ENCODE measurements around the gene SCN5A. TPM values are rescaled to one million over a fixed set of nuclear protein-coding genes. Genes with fewer than 3 reads are reported as not detected.

The SCN5A gene
- polyA plus RNA-seq, 1 of the 3 experiments (the other 2 are of a cell fraction), result 0.18 TPM

DNA sequence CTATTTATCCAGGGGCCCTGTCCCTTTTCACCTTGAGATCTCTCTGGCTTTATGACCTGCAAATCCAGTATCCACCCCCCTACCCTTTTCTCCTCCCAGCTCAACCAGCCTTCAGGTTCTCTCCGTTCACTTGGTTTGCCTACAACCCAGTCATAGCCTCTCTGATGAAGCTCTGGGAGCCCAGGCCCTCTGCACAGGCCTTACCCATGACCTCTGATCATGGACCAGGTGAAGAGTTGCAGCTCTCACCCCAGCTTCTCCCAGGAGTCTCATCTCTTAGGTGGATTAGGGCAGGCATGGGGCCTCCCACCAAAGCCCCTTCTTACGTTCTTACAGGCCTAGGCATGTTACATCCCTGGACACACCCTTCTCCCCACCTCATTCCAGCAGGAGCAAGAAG, 93.6 kb downstream of the SCN5A start:
- no peaks in the 10 kb centered on the region for H3K79me2 ChIP-seq (ENCODE audit: insufficient read depth)
- POLR2A ChIA-PET, result no interaction called here
- no peaks in the 10 kb centered on the region; a peak in 1 of 4 replicates for H3K4me1 ChIP-seq (ENCODE audit: control insufficient read depth in 1 of 2, insufficient read depth in 2 of 2, low read depth in 1 of 2, low read length in 1 of 2)
- H3K36me3 ChIP-seq (replicated peaks in 1 of 2; ENCODE audit: control insufficient read depth in 1 of 2, insufficient read depth in 2 of 2, low read length in 1 of 2), result no peaks in the 10 kb centered on the region
- DNase-seq, result no peak
- no peak overlapping the region for H3K27ac ChIP-seq (ENCODE audit: low read depth in 2 of 2, low read length in 1 of 2)
- WGBS (ENCODE audit: low lambda C conversion rate), result 36% methylated on average over 2 of the region's 2 CpGs
- no peaks in the 10 kb centered on the region for H3K9me3 ChIP-seq
- no peak overlapping the region for H2AFZ ChIP-seq (ENCODE audit: low read depth)
- no peak overlapping the region for H3K9ac ChIP-seq
- no peaks in the 10 kb centered on the region for H3K27me3 ChIP-seq (ENCODE audit: insufficient read depth)
- no peak overlapping the region for H3K4me3 ChIP-seq (ENCODE audit: low read depth in 2 of 2, low read length in 1 of 2)
- no peaks in the 10 kb centered on the region for H3F3A ChIP-seq (replicated peaks; ENCODE audit: insufficient read depth)
- no peak for TF ChIP-seq RXRA (IDR thresholded peaks at IDR 0.05; ENCODE audit: borderline replicate concordance, low read depth)
- no peak for TF ChIP-seq NRF1 (IDR thresholded peaks at IDR 0.05; ENCODE audit: low read depth, low read length)
- TF ChIP-seq, protein P1, sequence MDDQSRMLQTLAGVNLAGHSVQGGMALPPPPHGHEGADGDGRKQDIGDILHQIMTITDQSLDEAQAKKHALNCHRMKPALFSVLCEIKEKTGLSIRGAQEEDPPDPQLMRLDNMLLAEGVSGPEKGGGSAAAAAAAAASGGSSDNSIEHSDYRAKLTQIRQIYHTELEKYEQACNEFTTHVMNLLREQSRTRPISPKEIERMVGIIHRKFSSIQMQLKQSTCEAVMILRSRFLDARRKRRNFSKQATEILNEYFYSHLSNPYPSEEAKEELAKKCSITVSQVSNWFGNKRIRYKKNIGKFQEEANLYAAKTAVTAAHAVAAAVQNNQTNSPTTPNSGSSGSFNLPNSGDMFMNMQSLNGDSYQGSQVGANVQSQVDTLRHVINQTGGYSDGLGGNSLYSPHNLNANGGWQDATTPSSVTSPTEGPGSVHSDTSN (IDR thresholded peaks at IDR 0.05), result no peak
- no peak for TF ChIP-seq IRF3 (IDR thresholded peaks at IDR 0.05; ENCODE audit: low read depth, low read length)
- TF ChIP-seq POLR2AphosphoS5 (IDR thresholded peaks at IDR 0.05; ENCODE audit: low read depth, low read length), result no peak
- no peak for TF ChIP-seq JUND (IDR thresholded peaks at IDR 0.05)
- no peak for TF ChIP-seq TAF1 (IDR thresholded peaks at IDR 0.05; ENCODE audit: borderline replicate concordance, low read depth, low read length)
- no peak for TF ChIP-seq TCF12 (IDR thresholded peaks at IDR 0.05)
- no peak for TF ChIP-seq ELF1 (IDR thresholded peaks at IDR 0.05)
- no peak for TF ChIP-seq NFIC (IDR thresholded peaks at IDR 0.05; ENCODE audit: borderline replicate concordance)
- TF ChIP-seq, protein P2, sequence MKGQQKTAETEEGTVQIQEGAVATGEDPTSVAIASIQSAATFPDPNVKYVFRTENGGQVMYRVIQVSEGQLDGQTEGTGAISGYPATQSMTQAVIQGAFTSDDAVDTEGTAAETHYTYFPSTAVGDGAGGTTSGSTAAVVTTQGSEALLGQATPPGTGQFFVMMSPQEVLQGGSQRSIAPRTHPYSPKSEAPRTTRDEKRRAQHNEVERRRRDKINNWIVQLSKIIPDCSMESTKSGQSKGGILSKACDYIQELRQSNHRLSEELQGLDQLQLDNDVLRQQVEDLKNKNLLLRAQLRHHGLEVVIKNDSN (IDR thresholded peaks at IDR 0.05; ENCODE audit: borderline replicate concordance, low read depth), result no peak
- TF ChIP-seq YY1 (IDR thresholded peaks at IDR 0.05; ENCODE audit: low read depth), result no peak
- no peak overlapping the region for H3K4me2 ChIP-seq
- H4K20me1 ChIP-seq (ENCODE audit: insufficient read depth), result no peaks in the 10 kb centered on the region
- no peaks in the 10 kb centered on the region for H3K9me2 ChIP-seq
- CTCF ChIA-PET, result interaction anchor here (1.4 to 2.5 kb wide), 3 partner anchors 35 to 100 kb away, joined by 3 to 10 read pairs (median 8); no protein-coding TSS in a partner anchor

DNA sequence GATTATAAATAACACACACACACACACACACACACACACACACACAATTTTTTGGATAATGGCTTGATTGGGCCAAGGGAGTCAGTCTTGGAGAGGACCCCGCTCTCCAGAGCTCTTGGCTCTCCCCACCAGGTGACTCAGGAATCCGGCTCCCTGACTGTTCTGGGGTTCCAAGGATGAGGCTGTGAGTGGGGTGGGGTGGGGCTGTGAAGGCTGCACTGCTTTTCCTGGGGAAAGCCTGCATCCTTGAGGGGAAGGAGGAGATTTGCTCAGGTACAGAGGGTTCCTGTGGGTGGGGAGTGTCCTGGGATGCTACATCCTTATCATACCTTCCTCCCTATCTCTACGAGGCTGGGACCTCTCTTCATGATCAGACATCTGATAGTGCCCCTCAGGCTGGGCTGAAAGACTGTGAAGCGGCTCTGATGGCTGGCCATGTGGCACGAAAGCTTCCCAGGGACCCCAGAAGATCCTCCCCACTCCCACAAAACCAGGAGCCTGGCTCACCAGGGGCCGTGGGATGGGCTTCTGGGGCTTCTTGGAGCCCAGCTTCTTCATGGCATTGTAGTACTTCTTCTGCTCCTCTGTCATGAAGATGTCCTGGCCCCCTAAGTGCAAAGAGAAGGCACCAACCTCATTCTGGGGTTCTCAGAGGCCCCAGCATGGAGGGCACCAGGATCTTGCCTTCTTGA, 94.2 kb downstream of the SCN5A start:
- Histone ChIP-seq H3K79me2 (ENCODE audit: insufficient read depth) (no peaks in the 10 kb centered on the region), H4K20me1 (ENCODE audit: insufficient read depth) (no peaks in the 10 kb centered on the region), H3K4me2 (no peak overlapping the region), H3K9me3 (no peaks in the 10 kb centered on the region), H3K9me2 (no peaks in the 10 kb centered on the region), H3K27ac (ENCODE audit: low read depth in 2 of 2, low read length in 1 of 2) (no peak overlapping the region), H3K9ac (no peak overlapping the region), H3K36me3 (replicated peaks in 1 of 2; ENCODE audit: control insufficient read depth in 1 of 2, insufficient read depth in 2 of 2, low read length in 1 of 2) (no peaks in the 10 kb centered on the region), H2AFZ (ENCODE audit: low read depth) (no peak overlapping the region), H3K4me3 (ENCODE audit: low read depth in 2 of 2, low read length in 1 of 2) (no peak overlapping the region), H3K4me1 (ENCODE audit: control insufficient read depth in 1 of 2, insufficient read depth in 2 of 2, low read depth in 1 of 2, low read length in 1 of 2) (no peaks in the 10 kb centered on the region), H3K27me3 (ENCODE audit: insufficient read depth) (no peaks in the 10 kb centered on the region), H3F3A (replicated peaks; ENCODE audit: insufficient read depth) (no peaks in the 10 kb centered on the region)
- POLR2A ChIA-PET, result no interaction called here
- CTCF ChIA-PET, result interaction anchor here (1.4 to 1.8 kb wide), 2 partner anchors 34 to 96 kb away, joined by 3 to 8 read pairs; no protein-coding TSS in a partner anchor
- no peak for DNase-seq
- TF ChIP-seq RCOR1 (IDR thresholded peaks at IDR 0.05; ENCODE audit: low read length) (no peak), REST (IDR thresholded peaks at IDR 0.05; ENCODE audit: low read depth, low read length) (no peak), SIN3A (IDR thresholded peaks at IDR 0.05; ENCODE audit: borderline replicate concordance, low read depth, low read length) (no peak), NFIC (IDR thresholded peaks at IDR 0.05; ENCODE audit: borderline replicate concordance) (no peak), EP300 (IDR thresholded peaks at IDR 0.05; ENCODE audit: borderline replicate concordance in 1 of 2, low read depth in 1 of 2, low read length in 1 of 2) (no peak), CHD2 (IDR thresholded peaks at IDR 0.05; ENCODE audit: low read length, partially characterized antibody) (no peak)
- TF ChIP-seq, protein P3, sequence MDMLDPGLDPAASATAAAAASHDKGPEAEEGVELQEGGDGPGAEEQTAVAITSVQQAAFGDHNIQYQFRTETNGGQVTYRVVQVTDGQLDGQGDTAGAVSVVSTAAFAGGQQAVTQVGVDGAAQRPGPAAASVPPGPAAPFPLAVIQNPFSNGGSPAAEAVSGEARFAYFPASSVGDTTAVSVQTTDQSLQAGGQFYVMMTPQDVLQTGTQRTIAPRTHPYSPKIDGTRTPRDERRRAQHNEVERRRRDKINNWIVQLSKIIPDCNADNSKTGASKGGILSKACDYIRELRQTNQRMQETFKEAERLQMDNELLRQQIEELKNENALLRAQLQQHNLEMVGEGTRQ (IDR thresholded peaks at IDR 0.05; ENCODE audit: borderline replicate concordance, low read depth, low read length), result no peak
- WGBS (ENCODE audit: low lambda C conversion rate), result 35% methylated on average over 4 of the region's 6 CpGs

All from SK-N-SH (cell line).